Measurements from ENCODE around the gene NUDT5. TPM values are rescaled to one million over a fixed set of nuclear protein-coding genes. Genes with fewer than 3 reads are reported as not detected.

NUDT5 gene
- total and polyA plus RNA-seq, 2 of the 13 experiments (the other 11 are each of a cell fraction or from before 2014, with no cell fraction given) = 79.6 to 134 TPM

GRCh38 chr10:12160664-12161063 lies 35.0 kb downstream of the NUDT5 start:
- Histone ChIP-seq H3K79me2 (ENCODE audit: insufficient read depth, low read length) (no peaks in the 10 kb centered on the region), H3K36me3 (replicated peaks in 1 of 2; ENCODE audit: control insufficient read depth in 1 of 2, insufficient read depth in 2 of 2, low read length in 2 of 2) (peaks cover 5 to 29% of the 10 kb centered on the region in 2 experiments; a peak in 4 of 5 replicates), H3K4me3 (replicated peaks in 1 of 3; ENCODE audit: insufficient read depth in 1 of 3, low read depth in 2 of 3, low read length in 3 of 3) (no peak overlapping the region), H4K20me1 (ENCODE audit: insufficient read depth, low read length) (no peaks in the 10 kb centered on the region), H3K27ac (ENCODE audit: extremely low read length, insufficient read depth, low read length) (no peak overlapping the region), H3K9ac (ENCODE audit: insufficient read depth, low read depth, low read length) (no peak overlapping the region), H3K9me3 (ENCODE audit: low read length) (no peaks in the 10 kb centered on the region), H3K4me2 (ENCODE audit: low read depth, low read length) (no peak overlapping the region), H2AFZ (ENCODE audit: low read length) (no peak overlapping the region), H3K27me3 (ENCODE audit: control insufficient read depth in 1 of 2, insufficient read depth in 2 of 2, low read length in 2 of 2) (no peaks in the 10 kb centered on the region), H3K4me1 (ENCODE audit: insufficient read depth, low read length) (peaks cover 21% of the 10 kb centered on the region)
- no TSS peak for BruUV-seq (replicated peaks)
- POLR2A ChIA-PET = no interaction called here
- DNase-seq (ENCODE audit: low spot score) = no peak
- CTCF ChIA-PET (ENCODE audit: low intra/inter-chr PET ratio, low total read pairs) = no interaction called here
- ATAC-seq = no peak
- 98% methylated on average over 5 of the region's 5 CpGs for WGBS (ENCODE audit: low lambda C conversion rate)
- in situ Hi-C loops (cut with HindIII; ENCODE audit: extremely low pct_ligation_motif_present, low pct_unique_long_range_greater_than_20kb) = no loop called here
- FAIRE-seq = no peak
- intact Hi-C loops (cut with micrococcal nuclease; ENCODE audit: unreplicated experiment) = no loop called here
- TF ChIP-seq ZNF546 (CRISPR knock-in tag; conservative IDR thresholded peaks at IDR 0.05) (no peak), RFX5 (IDR thresholded peaks at IDR 0.05; ENCODE audit: low read depth, low read length) (no peak), ZNF253 (CRISPR knock-in tag; IDR thresholded peaks at IDR 0.05; ENCODE audit: borderline replicate concordance) (no peak), ZFAT (CRISPR knock-in tag; conservative IDR thresholded peaks at IDR 0.05) (no peak), ETV5 (CRISPR knock-in tag; IDR thresholded peaks at IDR 0.05; ENCODE audit: borderline replicate concordance) (no peak), ZNF646 (CRISPR knock-in tag; IDR thresholded peaks at IDR 0.05) (no peak), RBFOX2 (IDR thresholded peaks at IDR 0.05; ENCODE audit: low read depth, low read length) (no peak), ARID2 (CRISPR knock-in tag; IDR thresholded peaks at IDR 0.05; ENCODE audit: borderline replicate concordance) (no peak), ZBTB33 (CRISPR knock-in tag; IDR thresholded peaks at IDR 0.05) (no peak), ZC3H4 (CRISPR knock-in tag; IDR thresholded peaks at IDR 0.05; ENCODE audit: borderline replicate concordance) (no peak), NR2F6 (IDR thresholded peaks at IDR 0.05) (no peak), NR2F6 (CRISPR knock-in tag; IDR thresholded peaks at IDR 0.05) (no peak), FOXP1 (IDR thresholded peaks at IDR 0.05) (no peak), FOXP1 (CRISPR knock-in tag; IDR thresholded peaks at IDR 0.05) (no peak), NFIB (CRISPR knock-in tag; IDR thresholded peaks at IDR 0.05; ENCODE audit: borderline replicate concordance) (no peak), ZNF556 (CRISPR knock-in tag; IDR thresholded peaks at IDR 0.05; ENCODE audit: borderline replicate concordance) (no peak), MXD3 (CRISPR knock-in tag; IDR thresholded peaks at IDR 0.05) (no peak)

All from HepG2 (cell line).